OCI-LY7 (cell line): ENCODE data around the gene SCUBE2. TPM values are rescaled to one million over a fixed set of nuclear protein-coding genes. Genes with fewer than 3 reads are reported as not detected.

Source experiments
- BruUV-seq: library from RNA; stranded (reverse); fragments of 400-500 nt; replicated peaks from 2 replicates; lab custom pipeline; 2021; lab: Mats Ljungman, UMichigan
- CTCF ChIA-PET: fragments of 300-600 bp; sonication (Branson Sonifier 250); formaldehyde crosslinking; loops from one replicate; lab custom pipeline; 2022; ENCODE audit warnings: antibody characterized with exemption; ENCODE audit not compliant: unreplicated experiment; lab: Charles Lee
- POLR2A ChIA-PET: fragments of 300-600 bp; sonication (Branson Sonifier 250); formaldehyde crosslinking; loops from one replicate; lab custom pipeline; 2022; ENCODE audit warnings: antibody characterized with exemption; lab: Charles Lee
- DNase-seq: peaks from one replicate; pipeline ENCODE4 v3.0.0-alpha.2; 2015; ENCODE audit warnings: low spot score
- H2AFZ ChIP-seq: fragments of 200-600 bp; sonication (generic), shearing (Covaris generic); 2 replicates; pipeline ENCODE4 v1.6.1; 2014; ENCODE audit warnings: mild to moderate bottlenecking, antibody characterized with exemption, low read length, moderate library complexity
- H3K27ac ChIP-seq: fragments of 200-600 bp; sonication (generic); 2 replicates; pipeline ENCODE4 v1.5.1; 2014; ENCODE audit warnings: mixed run types, low read depth, mild to moderate bottlenecking, moderate library complexity, low read length, inconsistent platforms; ENCODE audit not compliant: poor library complexity, severe bottlenecking
- H3K36me3 ChIP-seq: fragments of 200-600 bp; sonication (generic); 2 replicates; pipeline ENCODE4 v1.6.1; 2014; ENCODE audit warnings: mild to moderate bottlenecking, antibody characterized with exemption, low read length, moderate library complexity, mixed read lengths; ENCODE audit not compliant: insufficient read depth
- H3K4me1 ChIP-seq: fragments of 200-600 bp; sonication (generic); 2 replicates; pipeline ENCODE4 v1.5.1; 2014; ENCODE audit warnings: mild to moderate bottlenecking, low read length; ENCODE audit not compliant: insufficient read depth, poor library complexity, severe bottlenecking
- H3K4me2 ChIP-seq: fragments of 200-600 bp; sonication (generic); 2 replicates; pipeline ENCODE4 v1.6.1; 2014; ENCODE audit warnings: mild to moderate bottlenecking, low read length
- H3K4me3 ChIP-seq: fragments of 200-600 bp; sonication (generic); 2 replicates; pipeline ENCODE4 v1.5.1; 2014; ENCODE audit warnings: mild to moderate bottlenecking, low read depth, low read length; ENCODE audit not compliant: poor library complexity, severe bottlenecking
- H3K79me2 ChIP-seq: fragments of 200-600 bp; sonication (generic); 2 replicates; pipeline ENCODE4 v1.6.1; 2016; ENCODE audit warnings: low read depth, mild to moderate bottlenecking, low read length, moderate library complexity, mixed read lengths; ENCODE audit not compliant: insufficient read depth
- H3K9me2 ChIP-seq: fragments of 200-600 bp; sonication (generic); 2 replicates; pipeline ENCODE4 v1.6.1; 2016; ENCODE audit warnings: mild to moderate bottlenecking, low read length, mixed read lengths; ENCODE audit not compliant: insufficient read depth
- H3K9me3 ChIP-seq: fragments of 200-600 bp; sonication (generic); 2 replicates; pipeline ENCODE4 v1.6.1; 2014; ENCODE audit warnings: mild to moderate bottlenecking, mixed run types, low read length, mixed read lengths
- H4K20me1 ChIP-seq: fragments of 200-600 bp; sonication (generic); 2 replicates; pipeline ENCODE4 v1.6.1; 2014; ENCODE audit warnings: mild to moderate bottlenecking, antibody characterized with exemption, low read length, moderate library complexity, mixed read lengths; ENCODE audit not compliant: insufficient read depth
- EZH2phosphoT487 ChIP-seq: fragments of 200-600 bp; sonication (generic); IDR thresholded peaks from 2 replicates; pipeline ENCODE4 v1.6.1; 2018; ENCODE audit warnings: low read depth, borderline replicate concordance, mild to moderate bottlenecking, mixed run types, antibody characterized with exemption, low read length, moderate library complexity, mixed read lengths
- intact Hi-C: fragments of 100-400 bp; cut with micrococcal nuclease; formaldehyde crosslinking; loops from one replicate; pipeline ENCODE4 v1.10.0; 2022; ENCODE audit not compliant: unreplicated experiment
- total RNA-seq, 2 experiments: library from RNA; depleted of rRNA in 1 of 2; stranded (reverse); fragments of >200 nt in 1 of 2; shearing (Covaris generic) in 1 of 2; gene quantifications; 2 replicates each; pipeline ENCODE4 v1.2.3, GENCODE V29; 2014 to 2022
- TF ChIP-seq, protein P1 (sequence below): fragments of 200-600 bp; sonication (generic); conservative IDR thresholded peaks from 2 replicates; pipeline ENCODE4 v1.5.1; 2014; ENCODE audit warnings: mild to moderate bottlenecking, antibody characterized with exemption, low read length, moderate library complexity, mixed read lengths

The SCUBE2 gene
- total RNA-seq, 2 experiments from 2014 or later = not detected

- no peak overlapping the region for H3K4me2 ChIP-seq
- H3K9me2 ChIP-seq = no peaks in the 10 kb centered on the region
- H3K4me1 ChIP-seq = no peaks in the 10 kb centered on the region
- no peaks in the 10 kb centered on the region for H3K9me3 ChIP-seq
- H3K27ac ChIP-seq = no peak overlapping the region
- no peak overlapping the region for H2AFZ ChIP-seq
- POLR2A ChIA-PET = no interaction called here
- no peak for DNase-seq
- no TSS peak for BruUV-seq
- no peaks in the 10 kb centered on the region for H3K79me2 ChIP-seq
- no peak overlapping the region for H3K4me3 ChIP-seq
- no peaks in the 10 kb centered on the region for H4K20me1 ChIP-seq
- intact Hi-C loops = no loop called here
- H3K36me3 ChIP-seq = no peaks in the 10 kb centered on the region
- CTCF ChIA-PET = no interaction called here
- no peak for TF ChIP-seq EZH2phosphoT487
- TF ChIP-seq, protein P1, sequence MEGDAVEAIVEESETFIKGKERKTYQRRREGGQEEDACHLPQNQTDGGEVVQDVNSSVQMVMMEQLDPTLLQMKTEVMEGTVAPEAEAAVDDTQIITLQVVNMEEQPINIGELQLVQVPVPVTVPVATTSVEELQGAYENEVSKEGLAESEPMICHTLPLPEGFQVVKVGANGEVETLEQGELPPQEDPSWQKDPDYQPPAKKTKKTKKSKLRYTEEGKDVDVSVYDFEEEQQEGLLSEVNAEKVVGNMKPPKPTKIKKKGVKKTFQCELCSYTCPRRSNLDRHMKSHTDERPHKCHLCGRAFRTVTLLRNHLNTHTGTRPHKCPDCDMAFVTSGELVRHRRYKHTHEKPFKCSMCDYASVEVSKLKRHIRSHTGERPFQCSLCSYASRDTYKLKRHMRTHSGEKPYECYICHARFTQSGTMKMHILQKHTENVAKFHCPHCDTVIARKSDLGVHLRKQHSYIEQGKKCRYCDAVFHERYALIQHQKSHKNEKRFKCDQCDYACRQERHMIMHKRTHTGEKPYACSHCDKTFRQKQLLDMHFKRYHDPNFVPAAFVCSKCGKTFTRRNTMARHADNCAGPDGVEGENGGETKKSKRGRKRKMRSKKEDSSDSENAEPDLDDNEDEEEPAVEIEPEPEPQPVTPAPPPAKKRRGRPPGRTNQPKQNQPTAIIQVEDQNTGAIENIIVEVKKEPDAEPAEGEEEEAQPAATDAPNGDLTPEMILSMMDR = no peak
Observed at GRCh38 chr11:8973121-8973520, 118.3 kb downstream of the SCUBE2 start.

DNA sequence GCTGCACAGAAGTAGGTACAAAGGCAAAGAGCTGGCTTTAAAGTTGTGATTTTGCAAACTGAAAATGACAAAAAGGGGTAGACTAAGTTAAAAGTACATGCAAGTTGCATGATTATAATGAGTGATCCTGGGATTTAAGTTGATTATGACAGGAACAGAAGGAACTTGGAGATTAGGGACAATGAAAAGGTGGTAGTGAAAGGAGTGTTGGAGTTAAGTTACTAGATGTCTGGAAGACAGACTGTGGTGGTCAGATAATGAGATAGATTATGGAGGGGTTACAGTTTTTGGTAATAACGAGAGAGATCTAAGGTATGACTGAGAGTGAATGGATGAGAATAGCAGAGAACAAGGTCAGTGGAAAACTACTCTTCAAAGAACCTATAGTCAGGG lies 119.5 kb downstream of the SCUBE2 start:
- no peak overlapping the region for H3K4me3 ChIP-seq
- TF ChIP-seq EZH2phosphoT487 = no peak
- TF ChIP-seq, protein P1 = no peak
- no peak overlapping the region for H3K27ac ChIP-seq

GRCh38 chr11:8971196-8971923 lies 120.0 kb downstream of the SCUBE2 start:
- Histone ChIP-seq H3K9me3 (no peaks in the 10 kb centered on the region), H3K9me2 (no peaks in the 10 kb centered on the region), H4K20me1 (no peaks in the 10 kb centered on the region), H3K4me3 (no peak overlapping the region), H3K4me1 (no peaks in the 10 kb centered on the region), H3K79me2 (no peaks in the 10 kb centered on the region), H2AFZ (no peak overlapping the region), H3K27ac (no peak overlapping the region), H3K4me2 (no peak overlapping the region), H3K36me3 (no peaks in the 10 kb centered on the region; the same call in 1 of the 2 replicates)
- BruUV-seq = no TSS peak
- TF ChIP-seq, protein P1 = no peak
- TF ChIP-seq EZH2phosphoT487 = no peak
- CTCF ChIA-PET = no interaction called here
- POLR2A ChIA-PET = no interaction called here
- intact Hi-C loops = no loop called here
- DNase-seq = no peak

More for the DNA sequence above, 119.5 kb downstream of the SCUBE2 start:
- H3K9me2 ChIP-seq = no peaks in the 10 kb centered on the region
- DNase-seq = no peak
- intact Hi-C loops = no loop called here
- no peak overlapping the region for H2AFZ ChIP-seq
- no peaks in the 10 kb centered on the region for H3K4me1 ChIP-seq
- no peaks in the 10 kb centered on the region for H3K9me3 ChIP-seq
- H3K79me2 ChIP-seq = no peaks in the 10 kb centered on the region
- no peaks in the 10 kb centered on the region for H4K20me1 ChIP-seq
- ChIA-PET POLR2A (no interaction called here), CTCF (no interaction called here)
- BruUV-seq = no TSS peak
- no peaks in the 10 kb centered on the region; the same call in 1 of the 2 replicates for H3K36me3 ChIP-seq
- no peak overlapping the region for H3K4me2 ChIP-seq
